ENCODE results near the gene USP46. TPM values are rescaled to one million over a fixed set of nuclear protein-coding genes. Genes with fewer than 3 reads are reported as not detected.

Gene USP46
- total RNA-seq, 1 experiment from 2014 or later = 16.5 TPM

DNA sequence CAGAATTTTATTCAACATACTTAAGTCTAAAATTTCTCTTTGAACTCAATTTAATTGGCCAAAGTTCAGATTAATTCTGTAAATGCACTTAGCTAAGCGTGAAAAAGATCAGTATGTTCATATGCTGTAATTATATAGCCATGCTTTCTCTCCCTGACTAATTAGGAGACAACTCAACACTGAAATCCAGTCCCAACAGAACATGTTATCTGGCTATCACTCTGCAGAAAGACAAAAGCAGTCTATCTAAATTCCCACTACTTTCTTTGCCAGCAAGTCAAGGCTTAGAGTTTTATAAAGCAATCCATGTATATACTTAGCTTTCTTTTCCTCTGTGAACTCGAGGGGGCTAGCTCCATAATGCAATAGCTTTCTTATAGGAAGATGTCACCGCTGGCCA is 16.0 kb upstream of the USP46 start:
- no peak for TF ChIP-seq EZH2 (IDR thresholded peaks at IDR 0.05; ENCODE audit: borderline replicate concordance, low read depth, low read length, poor library complexity, severe bottlenecking)
- TF ChIP-seq, protein P1, sequence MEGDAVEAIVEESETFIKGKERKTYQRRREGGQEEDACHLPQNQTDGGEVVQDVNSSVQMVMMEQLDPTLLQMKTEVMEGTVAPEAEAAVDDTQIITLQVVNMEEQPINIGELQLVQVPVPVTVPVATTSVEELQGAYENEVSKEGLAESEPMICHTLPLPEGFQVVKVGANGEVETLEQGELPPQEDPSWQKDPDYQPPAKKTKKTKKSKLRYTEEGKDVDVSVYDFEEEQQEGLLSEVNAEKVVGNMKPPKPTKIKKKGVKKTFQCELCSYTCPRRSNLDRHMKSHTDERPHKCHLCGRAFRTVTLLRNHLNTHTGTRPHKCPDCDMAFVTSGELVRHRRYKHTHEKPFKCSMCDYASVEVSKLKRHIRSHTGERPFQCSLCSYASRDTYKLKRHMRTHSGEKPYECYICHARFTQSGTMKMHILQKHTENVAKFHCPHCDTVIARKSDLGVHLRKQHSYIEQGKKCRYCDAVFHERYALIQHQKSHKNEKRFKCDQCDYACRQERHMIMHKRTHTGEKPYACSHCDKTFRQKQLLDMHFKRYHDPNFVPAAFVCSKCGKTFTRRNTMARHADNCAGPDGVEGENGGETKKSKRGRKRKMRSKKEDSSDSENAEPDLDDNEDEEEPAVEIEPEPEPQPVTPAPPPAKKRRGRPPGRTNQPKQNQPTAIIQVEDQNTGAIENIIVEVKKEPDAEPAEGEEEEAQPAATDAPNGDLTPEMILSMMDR (conservative IDR thresholded peaks at IDR 0.05; ENCODE audit: low read depth, low read length) = no peak

DNA sequence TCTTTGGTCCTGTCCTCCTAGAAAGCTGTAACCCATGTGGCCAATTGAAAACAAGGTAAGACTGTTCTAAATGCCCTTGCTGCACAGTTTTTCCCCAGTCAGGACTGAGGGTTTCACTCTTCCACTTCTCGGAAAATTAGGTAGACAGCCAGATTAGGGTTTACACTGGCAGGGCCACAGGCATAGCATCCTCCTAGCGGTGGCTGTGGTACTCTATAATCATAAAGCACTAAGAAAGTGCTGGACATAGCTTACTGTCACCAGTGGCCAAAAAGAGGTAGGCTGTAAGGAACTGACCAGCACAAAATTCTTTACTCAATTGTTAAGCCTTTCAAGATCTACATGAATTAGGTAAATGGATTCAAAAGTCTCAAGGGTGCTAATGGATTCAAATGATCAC is 11.6 kb upstream of the USP46 start:
- Histone ChIP-seq H3K9me3 (ENCODE audit: low read depth, low read length, poor library complexity, severe bottlenecking) (no peaks in the 10 kb centered on the region), H3K4me1 (ENCODE audit: insufficient read depth, low read length, poor library complexity, severe bottlenecking) (no peaks in the 10 kb centered on the region), H3K27me3 (replicated peaks; ENCODE audit: insufficient read depth, low read depth, low read length, poor library complexity) (no peaks in the 10 kb centered on the region), H3K4me3 (ENCODE audit: low read depth, low read length, poor library complexity, severe bottlenecking) (no peak overlapping the region), H3K27ac (ENCODE audit: low read depth, low read length, poor library complexity, severe bottlenecking) (no peak overlapping the region), H3K36me3 (ENCODE audit: insufficient read depth, low read length, poor library complexity, severe bottlenecking) (no peaks in the 10 kb centered on the region)
- CTCF ChIA-PET = no interaction called here
- no TSS peak for BruUV-seq (replicated peaks)
- no peak for TF ChIP-seq EZH2 (IDR thresholded peaks at IDR 0.05; ENCODE audit: borderline replicate concordance, low read depth, low read length, poor library complexity, severe bottlenecking)
- TF ChIP-seq, protein P1 (conservative IDR thresholded peaks at IDR 0.05; ENCODE audit: low read depth, low read length) = no peak
- no peak for DNase-seq (ENCODE audit: low spot score)
- POLR2A ChIA-PET (ENCODE audit: low non-redundant PET) = no interaction called here
- intact Hi-C loops (cut with micrococcal nuclease; ENCODE audit: unreplicated experiment) = no loop called here

More for the DNA sequence above, 16.0 kb upstream of the USP46 start:
- intact Hi-C loops (cut with micrococcal nuclease; ENCODE audit: unreplicated experiment) = no loop called here
- no peak for DNase-seq (ENCODE audit: low spot score)
- Histone ChIP-seq H3K4me1 (ENCODE audit: insufficient read depth, low read length, poor library complexity, severe bottlenecking) (no peaks in the 10 kb centered on the region), H3K4me3 (ENCODE audit: low read depth, low read length, poor library complexity, severe bottlenecking) (no peak overlapping the region), H3K36me3 (ENCODE audit: insufficient read depth, low read length, poor library complexity, severe bottlenecking) (no peaks in the 10 kb centered on the region), H3K27ac (ENCODE audit: low read depth, low read length, poor library complexity, severe bottlenecking) (no peak overlapping the region), H3K27me3 (replicated peaks; ENCODE audit: insufficient read depth, low read depth, low read length, poor library complexity) (no peaks in the 10 kb centered on the region), H3K9me3 (ENCODE audit: low read depth, low read length, poor library complexity, severe bottlenecking) (no peaks in the 10 kb centered on the region)
- BruUV-seq (replicated peaks) = no TSS peak
- ChIA-PET CTCF (no interaction called here), POLR2A (ENCODE audit: low non-redundant PET) (no interaction called here)

DNA sequence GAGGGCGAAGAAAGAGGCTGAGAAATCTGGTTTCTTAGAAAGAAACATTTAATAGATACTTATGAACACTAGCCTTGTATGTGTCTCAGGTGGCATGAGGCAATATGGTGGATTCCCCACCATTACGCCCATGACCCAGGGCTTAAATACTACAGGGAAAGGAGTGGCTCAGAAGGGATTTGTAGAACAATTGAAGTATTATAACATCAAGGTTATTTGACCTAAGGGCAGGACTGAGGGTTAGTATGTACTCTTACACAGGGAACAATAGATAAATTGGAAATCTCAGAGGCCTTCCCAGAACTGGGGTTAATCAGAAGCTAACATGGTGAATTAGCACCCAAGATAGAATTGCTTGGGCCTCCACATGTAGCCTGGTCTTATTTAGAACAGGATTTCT is 11.0 kb upstream of the USP46 start:
- ChIA-PET CTCF (no interaction called here), POLR2A (ENCODE audit: low non-redundant PET) (no interaction called here)
- no peak for TF ChIP-seq EZH2 (IDR thresholded peaks at IDR 0.05; ENCODE audit: borderline replicate concordance, low read depth, low read length, poor library complexity, severe bottlenecking)
- TF ChIP-seq, protein P1 (conservative IDR thresholded peaks at IDR 0.05; ENCODE audit: low read depth, low read length) = no peak
- no TSS peak for BruUV-seq (replicated peaks)
- Histone ChIP-seq H3K27ac (ENCODE audit: low read depth, low read length, poor library complexity, severe bottlenecking) (no peak overlapping the region), H3K4me3 (ENCODE audit: low read depth, low read length, poor library complexity, severe bottlenecking) (no peak overlapping the region), H3K4me1 (ENCODE audit: insufficient read depth, low read length, poor library complexity, severe bottlenecking) (no peaks in the 10 kb centered on the region), H3K27me3 (replicated peaks; ENCODE audit: insufficient read depth, low read depth, low read length, poor library complexity) (no peaks in the 10 kb centered on the region), H3K9me3 (ENCODE audit: low read depth, low read length, poor library complexity, severe bottlenecking) (no peaks in the 10 kb centered on the region), H3K36me3 (ENCODE audit: insufficient read depth, low read length, poor library complexity, severe bottlenecking) (no peaks in the 10 kb centered on the region)
- intact Hi-C loops (cut with micrococcal nuclease; ENCODE audit: unreplicated experiment) = no loop called here
- no peak for DNase-seq (ENCODE audit: low spot score)
